ENCODE data around the gene PCSK6. TPM values are rescaled to one million over a fixed set of nuclear protein-coding genes. Genes with fewer than 3 reads are reported as not detected.

PCSK6 gene
- total RNA-seq, 2 donors from 2014 or later = 29.9 to 39.5 TPM

DNA sequence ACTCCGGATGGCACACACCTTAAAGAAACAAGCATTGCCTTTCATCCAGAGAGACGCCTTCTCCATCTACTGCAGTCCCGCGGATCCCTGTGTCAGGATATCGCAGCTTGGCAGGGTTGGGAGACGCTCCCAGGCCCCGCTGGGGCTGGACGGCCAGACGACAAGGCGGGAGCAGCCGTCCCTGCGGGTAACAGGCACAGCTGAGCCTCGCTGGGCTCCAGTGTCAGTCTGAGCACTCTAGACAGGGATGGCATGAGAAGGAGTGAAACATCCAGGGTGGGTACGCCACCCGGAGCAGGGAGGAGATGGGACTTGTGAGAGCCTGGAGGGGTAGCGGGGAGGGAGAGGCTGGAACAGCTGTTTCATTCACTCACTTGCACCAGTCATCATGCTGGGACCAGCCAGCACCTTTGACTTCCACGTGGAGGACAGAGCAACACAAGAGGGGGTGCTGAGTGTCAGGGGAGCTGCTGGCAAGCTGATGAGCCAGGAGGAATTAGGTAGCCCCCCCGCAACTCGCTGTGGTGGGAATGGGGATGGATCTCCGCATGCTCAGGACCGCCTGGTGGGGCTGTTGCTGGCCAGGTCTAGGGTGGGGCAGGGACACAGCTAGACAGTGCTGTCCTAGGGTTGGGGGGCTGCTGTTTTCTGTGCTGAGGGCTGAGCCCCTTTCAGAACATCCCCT is 162.9 kb downstream of the PCSK6 start:
- intact Hi-C loops (cut with DNase I) = no loop called here
- H3K27me3 ChIP-seq = no peaks in the 10 kb centered on the region
- H3K4me3 ChIP-seq = no peak overlapping the region
- no peak overlapping the region for H3K27ac ChIP-seq
- H3K9me3 ChIP-seq = no peaks in the 10 kb centered on the region
- no peak for DNase-seq
- no peaks in the 10 kb centered on the region for H3K4me1 ChIP-seq
- H3K36me3 ChIP-seq = no peaks in the 10 kb centered on the region
- no peak overlapping the region for H3K9ac ChIP-seq (ENCODE audit: low read depth in 2 of 2, low read length in 2 of 2)
- TF ChIP-seq, protein P1, sequence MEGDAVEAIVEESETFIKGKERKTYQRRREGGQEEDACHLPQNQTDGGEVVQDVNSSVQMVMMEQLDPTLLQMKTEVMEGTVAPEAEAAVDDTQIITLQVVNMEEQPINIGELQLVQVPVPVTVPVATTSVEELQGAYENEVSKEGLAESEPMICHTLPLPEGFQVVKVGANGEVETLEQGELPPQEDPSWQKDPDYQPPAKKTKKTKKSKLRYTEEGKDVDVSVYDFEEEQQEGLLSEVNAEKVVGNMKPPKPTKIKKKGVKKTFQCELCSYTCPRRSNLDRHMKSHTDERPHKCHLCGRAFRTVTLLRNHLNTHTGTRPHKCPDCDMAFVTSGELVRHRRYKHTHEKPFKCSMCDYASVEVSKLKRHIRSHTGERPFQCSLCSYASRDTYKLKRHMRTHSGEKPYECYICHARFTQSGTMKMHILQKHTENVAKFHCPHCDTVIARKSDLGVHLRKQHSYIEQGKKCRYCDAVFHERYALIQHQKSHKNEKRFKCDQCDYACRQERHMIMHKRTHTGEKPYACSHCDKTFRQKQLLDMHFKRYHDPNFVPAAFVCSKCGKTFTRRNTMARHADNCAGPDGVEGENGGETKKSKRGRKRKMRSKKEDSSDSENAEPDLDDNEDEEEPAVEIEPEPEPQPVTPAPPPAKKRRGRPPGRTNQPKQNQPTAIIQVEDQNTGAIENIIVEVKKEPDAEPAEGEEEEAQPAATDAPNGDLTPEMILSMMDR (IDR thresholded peaks at IDR 0.05) = no peak

DNA sequence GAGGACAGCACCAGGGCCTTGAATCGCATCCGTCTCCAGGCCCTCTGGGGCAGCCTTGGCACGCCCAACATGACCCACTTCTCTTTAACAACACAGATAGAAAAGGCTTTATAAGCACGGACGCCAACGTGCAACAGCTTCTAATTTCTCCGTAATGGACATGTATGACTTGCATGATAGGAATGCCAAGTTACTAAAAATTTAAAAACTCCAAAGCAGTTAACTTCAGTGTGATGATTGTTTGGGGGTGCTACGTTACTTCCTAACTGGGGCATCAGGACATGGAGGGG is 163.5 kb downstream of the PCSK6 start:
- Histone ChIP-seq H3K27ac (no peak overlapping the region), H3K4me3 (no peak overlapping the region), H3K9me3 (no peaks in the 10 kb centered on the region), H3K9ac (ENCODE audit: low read depth in 2 of 2, low read length in 2 of 2) (no peak overlapping the region), H3K36me3 (no peaks in the 10 kb centered on the region), H3K4me1 (no peaks in the 10 kb centered on the region), H3K27me3 (no peaks in the 10 kb centered on the region)
- intact Hi-C loops (cut with DNase I) = no loop called here
- DNase-seq = no peak
- TF ChIP-seq, protein P1 (IDR thresholded peaks at IDR 0.05) = no peak

DNA sequence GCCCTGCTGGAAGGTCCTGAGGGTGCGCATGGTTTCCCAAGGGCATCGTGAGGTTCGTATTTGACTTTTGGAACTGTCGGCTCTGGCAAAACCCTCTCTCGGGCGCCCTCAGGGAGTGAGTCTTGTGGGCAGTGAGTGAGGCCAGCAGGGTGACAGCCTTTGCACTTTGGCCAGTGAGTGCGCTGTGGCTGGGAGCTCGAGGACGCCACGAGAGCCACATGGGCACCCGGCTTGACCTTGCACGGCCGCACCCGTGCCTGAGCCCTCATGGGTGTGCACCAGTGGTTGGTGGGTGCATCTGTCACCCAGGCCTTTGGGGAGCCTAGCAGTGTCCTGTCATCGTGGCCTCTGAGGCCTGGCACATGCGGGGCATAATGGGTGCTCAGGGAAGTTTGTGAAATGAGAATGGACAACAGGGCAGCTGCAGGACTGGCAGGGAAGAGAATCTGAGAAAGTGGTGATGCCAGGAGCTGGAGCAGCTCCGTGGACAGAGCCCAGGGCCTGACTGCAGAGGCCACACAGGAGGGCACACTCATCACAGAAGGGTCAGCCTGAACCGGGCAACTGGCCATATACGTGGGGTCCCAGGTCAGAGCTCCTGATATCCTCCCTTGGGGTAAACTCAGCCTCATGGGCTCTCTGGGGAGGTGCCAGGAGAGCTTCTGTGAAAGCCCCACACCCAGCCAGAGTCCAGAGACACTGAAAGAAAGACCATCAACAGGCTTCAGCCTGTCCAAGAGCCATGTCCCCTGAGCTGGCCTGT is 164.1 kb downstream of the PCSK6 start:
- H3K4me3 ChIP-seq = no peak overlapping the region
- H3K27ac ChIP-seq = peak overlapping the region; percentile 12
- H3K4me1 ChIP-seq = no peaks in the 10 kb centered on the region
- TF ChIP-seq, protein P1 (IDR thresholded peaks at IDR 0.05) = no peak
- no peak overlapping the region for H3K9ac ChIP-seq (ENCODE audit: low read depth in 2 of 2, low read length in 2 of 2)
- no peaks in the 10 kb centered on the region for H3K9me3 ChIP-seq
- intact Hi-C loops (cut with DNase I) = no loop called here
- H3K27me3 ChIP-seq = no peaks in the 10 kb centered on the region
- H3K36me3 ChIP-seq = no peaks in the 10 kb centered on the region
- DNase-seq = no peak

- peak overlapping the region; percentile 12 for H3K27ac ChIP-seq
- no peak overlapping the region for H3K4me3 ChIP-seq
- intact Hi-C loops (cut with DNase I) = no loop called here
- no peaks in the 10 kb centered on the region for H3K9me3 ChIP-seq
- no peaks in the 10 kb centered on the region for H3K4me1 ChIP-seq
- no peaks in the 10 kb centered on the region for H3K27me3 ChIP-seq
- no peaks in the 10 kb centered on the region for H3K36me3 ChIP-seq
- no peak overlapping the region for H3K9ac ChIP-seq (ENCODE audit: low read depth in 2 of 2, low read length in 2 of 2)
- TF ChIP-seq, protein P1 (IDR thresholded peaks at IDR 0.05) = no peak
- peak; percentile 59 for DNase-seq
Measured at GRCh38 chr15:101324524-101325177, 164.9 kb downstream of the PCSK6 start.

DNA sequence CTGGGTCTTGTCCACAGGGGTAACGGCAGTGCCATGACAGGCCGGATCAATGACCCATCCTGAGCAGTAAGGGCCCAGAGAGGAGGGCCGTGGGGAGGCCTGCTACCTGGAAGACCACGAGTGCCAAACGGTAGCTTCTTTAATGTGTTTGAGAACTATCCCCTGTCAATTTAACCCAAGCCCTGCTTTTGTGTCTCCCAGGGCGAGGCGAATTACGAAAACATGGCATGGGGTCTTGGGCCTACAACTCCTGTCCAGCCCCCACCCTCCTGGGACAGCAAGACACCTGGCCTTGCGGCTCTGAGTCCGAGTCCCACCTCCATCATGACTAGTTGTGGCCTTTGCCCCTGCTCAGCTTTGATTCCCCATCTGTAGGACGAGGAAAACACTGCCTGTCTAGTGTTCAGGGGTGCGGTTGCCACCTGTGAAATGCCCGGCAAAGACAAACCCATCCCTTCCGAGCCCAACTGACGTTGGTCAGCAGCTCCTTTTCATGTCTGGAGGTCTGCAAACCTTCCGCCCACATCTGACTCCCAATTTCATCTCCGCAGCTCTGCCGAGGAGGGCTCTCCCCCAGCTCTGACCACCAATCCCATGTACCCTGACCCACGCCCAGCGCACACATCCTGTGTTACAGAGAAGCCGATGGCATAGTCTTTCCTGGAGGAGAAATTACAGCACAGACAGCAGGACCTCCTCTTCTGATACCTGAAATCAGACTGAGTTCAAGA is 165.5 kb downstream of the PCSK6 start:
- Histone ChIP-seq H3K27ac (no peak overlapping the region), H3K36me3 (no peaks in the 10 kb centered on the region), H3K9me3 (no peaks in the 10 kb centered on the region), H3K9ac (ENCODE audit: low read depth in 2 of 2, low read length in 2 of 2) (no peak overlapping the region), H3K4me1 (no peaks in the 10 kb centered on the region), H3K27me3 (no peaks in the 10 kb centered on the region), H3K4me3 (no peak overlapping the region)
- intact Hi-C loops (cut with DNase I) = no loop called here
- TF ChIP-seq, protein P1 (IDR thresholded peaks at IDR 0.05) = no peak
- DNase-seq = peak; percentile 34
